K562 (cell line): ENCODE measurements around the gene C15orf62. TPM values are rescaled to one million over a fixed set of nuclear protein-coding genes. Genes with fewer than 3 reads are reported as not detected.

Experiments
- ZNF318 ChIP-seq, 2 experiments: fragments of 450-650 bp; IDR thresholded peaks; 2 replicates each; pipeline ENCODE4 v1.6.1; 2016; ENCODE audit warnings: mild to moderate bottlenecking in 2 of 2, borderline replicate concordance in 1 of 2, low read depth in 1 of 2, moderate library complexity in 1 of 2
- polyA plus RNA-seq, 8 experiments: library from polyadenylated mRNA; depleted of rRNA in 4 of 8; stranded (reverse) in 5 of 8; unstranded in 3 of 8; fragments of >200 nt; fragmentation: Nextera tagmentation in 2 of 8; fragmentation: Illumina TruSeq in 1 of 8; extraction: Ambion mirVana in 2 of 8; extraction: Trizol in 1 of 8; gene quantifications; 2 replicates each; pipeline versions ENCODE4 v1.2.1 to v1.2.3, GENCODE V29; 2011 to 2014; ENCODE audit warnings: inconsistent platforms in 1 of 8, missing spikeins in 1 of 8
- total RNA-seq, 7 experiments: library from RNA; depleted of rRNA in 6 of 7; stranded (reverse); fragments of >200 nt in 6 of 7; fragmentation: Illumina TruSeq in 2 of 7; extraction: Trizol in 2 of 7; gene quantifications; 2 replicates each; pipeline versions ENCODE4 v1.2.1 to v1.2.3, GENCODE V29; 2011 to 2021; ENCODE audit warnings: low replicate concordance in 1 of 7

C15orf62 gene
- total and polyA plus RNA-seq, 9 of the 15 experiments (the other 6 are each of a cell fraction or from before 2014, with no cell fraction given), result 0.01 to 0.76 (median 0.30) TPM; not detected in 1

GRCh38 chr15:40755812-40756208, 14.0 kb upstream of the C15orf62 start (continued):
- TF ChIP-seq ZNF318 (IDR thresholded peaks at IDR 0.05; ENCODE audit: borderline replicate concordance in 1 of 2, low read depth in 1 of 2), result no peak
